Measurements from ENCODE around the gene TXNL4B.

TXNL4B gene
- total RNA-seq, result 15.7 to 28.2 (median 21.3) reads per million in 4 experiments

DNA sequence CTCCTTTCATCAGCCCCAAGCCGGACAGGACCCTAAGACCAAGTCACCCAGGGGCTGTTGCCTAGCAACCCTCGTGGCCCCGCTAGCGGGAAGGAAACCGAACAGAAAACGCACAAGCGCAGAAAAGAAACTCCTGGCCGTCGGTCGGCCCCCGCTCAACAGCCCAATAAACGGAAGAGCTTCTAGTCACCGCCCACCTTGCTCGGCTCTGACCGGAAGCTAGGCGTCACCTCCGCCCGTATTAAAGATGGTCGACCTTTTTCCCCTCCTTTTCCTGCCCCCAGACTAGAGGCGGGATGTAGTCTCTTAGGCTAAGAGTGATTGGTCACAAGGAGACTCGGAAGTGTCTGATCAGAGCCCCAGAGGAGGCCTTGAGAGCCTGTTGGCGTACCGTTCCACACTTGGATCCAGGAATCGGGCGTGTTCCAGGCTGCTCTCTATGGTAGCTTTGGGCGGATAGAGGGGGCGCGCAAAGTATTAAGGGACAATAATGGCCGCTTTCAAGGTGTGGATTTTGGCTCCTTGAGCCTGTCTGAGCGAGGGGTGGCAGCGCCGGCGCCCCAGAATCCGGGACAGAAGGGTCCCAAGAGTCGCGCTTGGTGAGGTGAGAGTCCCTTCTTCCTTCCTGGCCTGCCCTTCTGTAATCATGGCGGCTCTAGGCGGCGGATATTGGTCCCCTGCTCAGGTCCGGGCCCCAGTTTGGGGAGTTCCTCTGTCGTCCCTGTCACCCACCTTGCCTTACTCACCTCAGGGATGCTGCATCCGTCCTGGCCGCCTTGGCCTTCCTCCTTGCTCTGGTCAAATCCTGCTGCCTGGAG lies at the start of gene TXNL4B, which contains the start of gene DHX38:
TXNL4B (minus strand) TSS at position 173 of the 818 bp plus-strand sequence. CDS start 2,871 bp downstream, outside the sequence.
DHX38 (plus strand) TSS at position 400 of the 818 bp plus-strand sequence. CDS start 2,311 bp downstream, outside the sequence.
- peak; percentile 82 for DNase-seq

DNA sequence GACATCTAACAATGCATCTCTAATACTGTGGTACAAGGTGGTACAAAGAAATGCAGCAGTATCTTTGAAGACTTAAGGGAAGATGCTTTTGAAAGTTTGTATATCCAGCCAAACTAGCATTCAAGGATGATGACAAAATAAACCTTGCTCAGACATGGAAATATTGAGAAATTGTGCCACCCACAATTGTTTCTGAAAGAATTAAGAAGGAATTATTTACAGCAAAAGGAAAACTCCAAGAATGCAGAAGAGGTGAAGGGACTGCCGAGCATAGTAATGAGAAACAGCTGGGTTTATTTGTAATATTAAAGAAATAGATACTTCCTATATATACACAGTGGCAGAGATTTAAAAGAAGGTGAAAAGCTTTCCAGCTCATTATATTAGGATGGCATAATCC lies 49.1 kb upstream of the TXNL4B start:
- DNase-seq, result no peak

DNA sequence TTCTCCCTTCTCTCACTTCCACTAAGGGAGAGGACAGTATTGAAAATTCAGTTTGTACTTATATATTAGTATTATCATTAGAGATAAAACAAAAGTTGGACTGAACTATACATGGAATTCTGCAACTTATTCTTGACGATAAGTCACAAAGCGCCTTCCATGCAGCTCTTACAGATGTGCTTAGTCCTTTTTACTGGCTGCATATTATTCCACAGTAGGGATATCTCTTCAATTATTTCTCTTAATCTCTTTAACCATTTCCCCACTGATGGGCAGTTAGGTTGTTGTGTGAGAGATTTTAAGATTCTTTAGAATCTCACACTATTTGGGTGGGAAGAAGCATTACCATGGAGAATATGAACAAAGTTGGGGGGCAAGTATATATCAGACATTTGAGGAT lies 46.5 kb upstream of the TXNL4B start:
- no peak for DNase-seq

DNA sequence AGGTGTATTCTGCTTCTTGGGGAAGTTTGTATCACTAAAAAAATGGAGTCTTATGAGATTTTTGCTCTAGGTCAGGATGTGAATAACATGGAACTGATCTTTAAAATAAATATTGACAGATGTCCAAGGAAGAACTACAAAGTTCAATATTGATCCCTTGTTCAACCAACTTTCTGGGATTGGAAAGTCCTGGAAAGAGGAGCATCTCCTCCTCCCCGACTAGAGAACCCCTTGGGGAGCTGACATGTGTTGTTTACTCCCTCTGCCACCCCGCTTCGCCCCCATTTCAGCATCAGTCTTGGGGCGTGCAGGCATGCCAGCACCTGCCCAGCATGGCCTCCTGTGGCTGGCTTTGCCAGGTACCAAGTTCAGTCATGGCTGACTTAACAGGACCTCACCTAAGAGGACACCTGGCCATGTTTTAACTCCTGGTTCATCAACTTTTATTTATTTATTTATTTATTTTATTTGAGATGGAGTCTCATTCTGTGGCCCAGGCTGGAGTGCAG lies 44.7 kb upstream of the TXNL4B start:
- no peak for DNase-seq

DNA sequence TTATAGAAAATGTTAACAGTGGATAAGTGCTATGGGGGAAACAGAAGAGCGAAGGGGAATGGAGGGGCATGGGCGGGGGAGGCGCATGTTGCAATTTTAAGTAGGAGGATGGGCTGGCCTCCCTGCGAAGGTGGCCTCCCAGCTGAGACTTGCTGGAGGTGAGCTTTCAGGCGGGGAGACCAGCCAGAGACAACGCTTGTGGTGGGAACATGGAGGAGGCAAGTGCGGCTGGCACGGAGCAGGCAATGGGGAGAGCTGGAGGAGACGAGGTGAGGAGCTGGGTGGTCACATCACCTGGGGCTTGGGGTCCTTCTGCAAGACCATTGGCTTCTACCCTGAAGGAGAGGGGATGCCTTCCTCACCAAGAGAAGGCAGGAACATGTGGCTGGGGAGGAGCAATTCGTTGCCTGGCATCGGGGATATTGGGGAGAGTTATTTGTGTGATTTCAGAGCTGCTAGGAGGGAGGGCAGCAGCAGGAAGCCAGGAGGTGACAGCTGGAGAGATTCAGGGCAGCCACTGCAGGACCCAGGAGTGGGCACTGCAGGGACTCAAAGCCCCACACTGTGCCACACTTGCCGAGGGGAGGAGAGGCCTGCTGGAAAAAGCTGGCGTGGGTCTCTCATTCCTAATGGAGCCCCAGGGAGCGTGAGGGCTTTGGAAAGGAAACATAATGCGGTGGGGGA lies 44.1 kb upstream of the TXNL4B start:
- no peak for DNase-seq

DNA sequence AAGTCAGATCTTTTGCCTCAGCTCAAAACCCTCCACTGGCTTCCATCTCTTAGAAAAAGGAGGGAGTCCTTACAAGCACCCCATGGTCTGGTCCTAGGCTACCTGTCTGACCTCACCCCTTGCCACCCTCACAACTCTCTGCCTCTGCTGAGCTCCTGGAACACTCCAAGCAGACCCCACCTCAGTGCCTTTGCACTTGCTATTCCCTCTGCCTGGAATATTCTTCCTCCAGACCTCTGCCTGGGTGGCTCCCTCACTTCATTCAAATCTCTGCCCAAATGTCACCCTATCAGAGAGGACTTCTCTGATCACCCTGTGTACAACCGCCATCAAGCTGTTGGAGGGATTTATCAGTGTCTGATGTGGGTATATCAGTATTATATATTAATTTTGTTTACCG lies 41.1 kb upstream of the TXNL4B start:
- DNase-seq, result no peak

DNA sequence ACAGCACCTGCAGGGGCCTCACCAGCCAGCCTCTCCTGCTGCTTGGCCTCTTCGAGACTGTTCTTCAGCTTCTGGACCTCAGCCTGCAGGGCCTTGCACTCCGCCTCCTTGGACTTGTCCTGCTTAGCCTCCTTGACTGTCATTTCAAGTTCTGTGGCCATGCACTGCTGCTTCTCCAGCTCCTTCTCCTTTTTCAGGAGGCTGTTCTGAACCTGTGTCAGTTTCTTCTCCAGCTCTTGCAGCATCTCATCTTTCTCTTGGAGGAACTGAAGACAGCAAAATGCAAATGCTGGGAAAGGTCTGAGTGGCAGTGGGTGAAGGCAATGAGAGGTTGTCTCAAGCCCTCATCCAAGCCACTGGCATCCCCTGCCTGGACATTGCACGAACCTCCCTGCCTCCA lies 39.3 kb upstream of the TXNL4B start:
- no peak for DNase-seq

DNA sequence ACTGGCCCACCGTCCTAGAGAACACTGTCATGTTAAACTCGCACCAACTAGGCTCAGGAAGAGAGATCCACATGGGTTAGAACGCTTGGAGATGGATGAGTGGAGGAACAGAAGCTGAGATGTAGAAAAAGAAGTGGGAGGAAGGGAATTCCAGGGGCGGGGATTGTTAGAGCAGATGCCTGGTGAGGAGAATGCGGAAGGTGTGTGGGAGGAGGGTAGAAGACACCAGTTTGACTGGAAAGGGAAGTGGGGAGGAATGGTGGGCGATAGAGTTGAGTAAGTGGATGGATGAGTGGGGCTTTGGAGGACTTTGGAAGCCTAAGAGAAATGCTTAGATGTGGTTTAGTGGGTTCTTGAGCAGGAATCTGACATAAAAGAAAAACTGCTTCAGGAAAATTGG lies 37.6 kb upstream of the TXNL4B start:
- DNase-seq, result no peak

DNA sequence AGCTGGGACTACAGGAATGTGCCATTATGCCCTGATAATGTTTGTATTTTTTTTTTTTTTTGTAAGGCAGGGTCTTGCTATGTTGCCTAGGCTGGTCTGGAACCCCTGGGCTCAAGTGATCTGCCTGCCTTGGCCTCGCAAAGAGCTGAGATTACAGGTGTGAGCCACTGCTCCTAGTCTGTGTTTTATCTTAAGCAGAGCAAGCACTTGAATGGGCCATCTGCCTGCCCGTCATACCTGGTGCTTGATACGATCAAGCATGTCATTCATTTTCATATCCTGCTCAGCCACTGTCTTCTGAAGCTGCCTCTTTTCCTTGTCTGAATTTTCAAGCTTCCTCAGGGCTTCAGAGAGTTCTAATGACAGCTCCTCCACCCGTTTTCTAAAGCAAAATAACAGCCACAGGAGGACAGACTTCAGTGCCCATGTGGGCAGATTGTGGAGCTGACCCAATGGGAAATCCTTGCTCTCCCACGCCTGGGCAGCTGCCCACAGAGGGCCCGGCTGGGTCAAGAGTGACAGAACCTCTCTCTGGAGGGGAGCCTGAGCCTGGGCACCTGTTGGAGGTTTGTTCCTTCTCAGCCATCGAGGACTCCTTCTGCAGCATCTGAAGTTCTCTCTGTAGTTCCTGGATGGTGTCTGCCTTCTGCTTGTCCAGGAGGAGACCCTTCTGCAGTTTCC lies 36.7 kb upstream of the TXNL4B start:
- DNase-seq, result no peak

DNA sequence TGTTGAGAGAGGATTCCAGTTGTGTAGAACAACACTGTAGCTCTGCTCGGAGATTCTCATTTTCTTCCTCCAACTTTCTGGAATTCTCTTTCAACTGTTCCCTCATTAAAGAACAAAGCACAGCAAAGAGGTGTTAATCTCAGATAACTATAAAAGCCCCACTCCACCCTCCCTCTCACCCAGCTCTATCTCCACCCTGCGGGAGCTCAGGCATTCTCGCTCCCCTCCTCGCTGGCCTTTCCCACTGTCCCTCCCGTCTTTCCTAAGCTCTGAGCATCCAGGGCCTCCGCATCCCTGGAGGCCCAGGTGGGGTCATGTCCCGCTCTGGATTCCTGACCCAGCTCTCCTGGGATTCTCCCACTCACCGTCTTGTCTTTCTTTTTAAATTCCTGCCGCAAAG lies 35.3 kb upstream of the TXNL4B start:
- DNase-seq, result no peak

DNA sequence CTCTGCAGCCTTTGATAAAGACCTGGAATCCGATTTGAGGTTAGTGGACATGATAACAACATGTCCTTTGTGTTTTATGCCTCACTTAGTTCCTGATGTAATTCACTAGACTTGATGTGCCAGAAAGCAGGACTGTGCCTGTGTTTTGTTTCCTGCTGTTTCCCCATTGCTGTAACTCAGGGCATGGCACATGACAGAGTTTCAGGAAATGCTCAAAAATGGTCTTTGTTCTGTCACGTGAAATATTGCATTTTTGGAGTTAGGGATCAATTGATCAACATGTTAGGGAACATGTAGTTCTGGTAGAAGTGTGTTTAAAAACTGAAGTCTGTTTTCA lies 33.0 kb upstream of the TXNL4B start:
- DNase-seq, result no peak

DNA sequence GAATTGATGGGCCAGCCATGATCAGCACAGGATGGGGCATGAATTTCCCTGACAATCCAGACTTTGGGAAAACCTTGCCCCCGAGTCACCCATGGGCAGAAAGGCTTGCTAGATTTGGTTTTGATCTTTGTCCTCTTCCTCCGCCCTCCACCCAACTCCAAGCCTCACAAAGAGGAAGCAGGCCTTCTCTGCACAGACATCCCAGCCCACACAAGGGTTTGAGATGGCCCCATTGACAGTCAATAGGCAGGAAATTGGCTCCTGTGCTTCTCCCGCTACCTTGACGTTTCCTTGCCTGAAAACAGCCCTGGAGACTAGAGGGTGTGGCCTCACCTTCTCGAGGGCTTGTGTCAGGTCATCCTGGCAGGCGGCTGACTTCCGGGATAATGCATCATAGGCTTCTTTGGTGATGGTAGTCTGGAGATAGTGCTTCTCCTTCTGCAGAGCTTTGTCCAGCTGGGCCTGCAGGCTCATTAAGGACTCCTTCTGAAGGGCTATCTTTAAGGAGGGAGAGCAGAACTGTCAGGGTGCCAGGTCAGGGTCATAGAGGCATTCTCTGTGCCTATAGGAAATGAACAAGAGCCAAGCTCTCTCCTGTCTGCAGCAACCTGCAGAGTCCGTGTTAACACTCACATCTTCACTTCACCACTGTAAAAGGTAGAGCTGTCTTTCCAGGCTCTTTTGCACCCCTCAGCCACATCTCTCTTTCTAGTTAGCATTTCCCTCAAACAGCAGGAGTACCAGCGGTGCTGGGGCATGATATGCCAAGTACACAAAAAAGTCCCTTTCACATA lies 32.4 kb upstream of the TXNL4B start:
- no peak for DNase-seq

DNA sequence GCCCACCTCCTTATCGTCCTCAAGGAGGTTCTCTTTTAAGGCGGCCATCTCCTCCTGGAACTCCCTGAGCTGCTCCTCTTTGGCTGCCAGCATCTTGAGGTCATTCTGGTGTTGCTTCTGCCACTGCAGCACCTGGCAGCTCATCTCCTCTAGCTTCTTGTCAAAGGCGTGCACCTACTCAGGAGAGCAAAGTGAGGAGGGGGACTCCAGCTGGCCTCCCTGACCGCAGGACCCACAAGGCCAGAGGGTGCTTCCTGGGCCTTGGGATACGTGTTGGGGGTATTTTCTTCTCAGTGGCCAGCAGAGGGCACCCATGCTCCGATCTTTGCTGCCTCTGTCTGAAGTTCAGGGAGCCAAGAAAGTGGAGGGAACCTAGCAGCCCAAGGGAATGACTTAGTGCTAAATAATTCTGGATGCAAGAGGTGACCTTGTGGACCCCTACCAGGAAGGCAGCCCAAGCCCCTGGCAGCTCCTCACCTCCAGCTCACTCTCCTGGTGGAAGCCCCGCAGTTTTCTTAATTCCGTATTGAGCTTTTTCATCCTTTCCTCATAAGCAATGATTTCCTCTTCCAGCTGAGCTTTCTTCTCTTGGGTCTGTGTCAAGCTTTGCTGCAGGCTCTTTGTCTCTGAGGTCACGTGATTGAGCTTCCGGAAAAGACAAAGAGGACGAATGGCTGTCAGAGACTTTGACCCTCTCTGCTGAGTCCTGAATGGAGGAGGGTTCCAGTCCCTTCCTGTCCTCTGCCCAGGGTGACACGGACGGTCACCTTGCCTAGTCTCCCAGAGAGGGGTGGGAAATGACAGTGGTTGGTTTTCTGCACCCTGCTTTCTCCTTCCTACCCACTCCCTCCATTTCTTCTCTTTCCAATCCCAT lies 31.6 kb upstream of the TXNL4B start:
- DNase-seq, result peak; percentile 25

DNA sequence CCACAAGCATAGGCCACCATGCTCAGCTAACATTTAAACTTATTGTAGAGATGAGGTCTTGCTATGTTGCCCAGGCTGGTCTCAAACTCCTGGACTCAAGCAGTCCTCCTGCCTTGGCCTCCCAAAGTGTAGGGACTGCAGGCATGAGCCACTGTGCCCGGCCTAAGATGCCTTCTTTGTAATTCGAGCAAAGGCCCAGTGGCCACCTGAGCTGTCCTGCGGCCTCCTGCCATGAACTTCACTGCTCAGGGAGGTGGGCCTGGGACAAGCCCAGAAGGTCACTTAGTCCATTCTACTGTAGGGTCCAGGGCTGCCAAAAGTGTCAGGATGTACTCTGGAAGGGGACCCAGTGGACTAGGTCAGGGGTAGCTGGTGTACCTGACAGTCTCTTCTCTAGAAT lies 30.7 kb upstream of the TXNL4B start:
- no peak for DNase-seq

DNA sequence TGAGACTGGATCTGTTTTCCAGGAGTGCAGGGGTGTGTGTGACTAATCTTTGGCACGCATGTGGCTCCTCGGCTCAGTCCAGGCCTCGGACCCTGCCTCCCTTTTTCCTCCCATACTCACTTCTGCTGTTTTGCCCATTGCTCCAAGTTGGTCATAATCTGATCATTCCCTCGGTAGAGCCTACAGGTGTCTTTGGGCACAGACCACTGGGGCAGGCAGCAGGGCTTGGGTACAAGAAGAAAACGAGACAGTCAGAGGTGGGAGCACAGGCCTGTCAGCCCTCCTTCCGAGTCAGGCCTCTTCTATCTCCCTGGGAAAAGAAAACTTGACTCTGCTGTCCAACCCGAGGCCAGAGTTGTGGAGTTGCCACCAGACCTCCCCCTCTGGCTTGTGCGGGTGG lies 30.0 kb upstream of the TXNL4B start:
- DNase-seq, result no peak

DNA sequence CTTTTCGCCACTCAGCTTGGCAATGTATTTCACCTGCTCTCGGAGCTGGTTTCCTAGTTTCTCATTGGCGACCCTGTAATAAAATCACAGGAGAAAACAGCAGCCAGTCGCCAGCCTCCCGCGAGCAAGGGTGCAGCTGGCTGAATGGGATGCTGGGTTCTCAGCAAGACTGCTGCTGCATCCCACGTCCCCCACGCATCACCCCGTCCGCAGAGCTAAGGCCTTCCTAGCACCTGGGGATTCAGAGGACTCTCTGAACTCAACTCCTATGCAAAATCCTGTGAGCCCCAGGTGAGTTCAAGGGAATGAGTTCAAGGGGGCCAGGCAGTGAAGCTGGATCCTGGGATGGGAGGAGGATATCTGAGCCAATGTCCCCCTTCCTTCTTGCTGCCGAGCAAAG lies 29.5 kb upstream of the TXNL4B start:
- DNase-seq, result no peak

DNA sequence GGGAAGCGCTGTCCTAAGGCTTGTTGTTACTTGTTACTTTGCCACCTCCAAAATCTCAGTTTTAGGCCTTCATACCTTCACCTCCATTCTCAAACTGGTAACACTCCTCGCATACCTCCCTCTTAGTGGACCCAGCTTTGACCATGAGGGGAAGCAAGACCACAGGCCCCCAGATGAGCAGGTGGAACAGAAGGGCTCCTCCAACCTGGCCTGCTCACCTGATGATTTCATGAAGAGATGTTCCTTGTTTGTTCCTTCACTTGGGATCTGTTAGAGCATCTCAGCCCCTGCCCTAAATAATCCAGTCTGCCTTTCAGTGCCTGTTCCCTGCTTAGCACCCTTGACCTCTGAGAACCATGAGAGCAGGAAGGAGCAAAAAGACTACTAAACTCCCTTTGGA lies 28.9 kb upstream of the TXNL4B start:
- DNase-seq, result no peak

DNA sequence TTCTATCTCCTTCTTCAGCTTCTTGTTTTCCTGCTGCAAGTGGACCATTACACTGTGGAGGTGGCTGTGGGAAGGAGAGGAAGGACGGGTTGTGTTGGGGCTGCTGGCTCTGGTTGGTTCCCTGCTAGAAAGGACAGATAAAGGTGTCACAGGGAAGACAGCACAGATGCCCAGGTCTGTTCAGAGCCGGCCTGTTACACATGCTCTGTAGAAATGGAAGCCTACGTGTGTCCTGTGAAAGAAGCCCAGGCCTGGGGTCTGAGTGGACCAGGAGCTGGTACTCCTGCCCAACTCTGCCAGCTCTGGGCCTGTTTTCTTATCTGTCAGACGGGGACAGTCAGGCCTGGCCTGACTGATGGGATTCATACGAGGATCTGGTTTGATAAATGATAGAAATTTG lies 26.6 kb upstream of the TXNL4B start:
- no peak for DNase-seq

DNA sequence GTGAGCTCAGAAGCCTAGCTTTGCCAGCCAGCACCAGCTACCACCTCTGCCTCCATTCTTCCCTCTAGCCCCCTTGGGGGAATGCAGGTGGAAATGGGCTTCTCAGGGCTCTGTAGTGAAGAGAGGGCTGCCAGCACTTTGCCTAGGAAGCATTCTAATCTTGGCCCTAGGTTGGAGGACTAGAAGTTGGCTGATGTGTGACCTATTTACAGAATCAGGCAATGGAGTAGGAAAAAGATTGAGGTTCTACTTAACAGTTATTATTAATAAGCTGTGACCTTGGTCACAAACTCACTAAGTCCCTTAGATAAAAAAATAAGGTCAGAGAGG lies 20.2 kb upstream of the TXNL4B start:
- no peak for DNase-seq

DNA sequence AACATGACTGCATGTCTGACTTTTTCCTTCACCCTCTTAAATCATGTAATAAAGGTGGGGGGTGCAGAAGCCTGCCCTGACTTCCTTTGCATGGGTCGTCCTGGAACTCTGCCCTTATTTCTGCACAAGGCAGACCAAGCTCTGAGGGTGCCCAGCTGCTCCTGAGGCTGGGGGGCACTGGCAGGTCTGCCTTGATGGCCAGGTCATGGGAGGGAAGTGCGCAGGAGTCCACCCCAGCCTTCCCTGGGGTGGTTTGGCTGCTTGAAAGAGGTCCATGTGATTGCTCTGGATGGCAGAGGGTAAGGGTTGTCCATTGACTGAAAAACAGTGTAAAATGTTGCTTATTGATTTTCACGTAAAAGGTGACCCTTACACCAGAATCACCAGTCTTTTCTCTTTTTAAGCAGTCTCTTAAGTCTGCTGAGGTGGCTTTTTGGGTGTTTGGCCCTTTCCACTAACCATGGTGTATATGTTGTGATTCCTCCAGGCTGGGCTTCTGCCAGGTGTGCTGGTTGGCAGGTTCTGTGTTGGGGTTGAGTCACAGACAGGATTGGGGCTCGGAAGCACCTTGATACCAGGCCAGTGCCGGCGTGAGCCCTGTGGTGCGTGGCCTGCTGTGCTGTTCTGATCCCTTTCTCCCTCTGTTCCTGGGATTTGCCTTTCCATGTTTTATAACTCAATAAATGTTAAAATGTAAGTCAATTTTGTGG lies 19.6 kb upstream of the TXNL4B start:
- DNase-seq, result no peak

DNA sequence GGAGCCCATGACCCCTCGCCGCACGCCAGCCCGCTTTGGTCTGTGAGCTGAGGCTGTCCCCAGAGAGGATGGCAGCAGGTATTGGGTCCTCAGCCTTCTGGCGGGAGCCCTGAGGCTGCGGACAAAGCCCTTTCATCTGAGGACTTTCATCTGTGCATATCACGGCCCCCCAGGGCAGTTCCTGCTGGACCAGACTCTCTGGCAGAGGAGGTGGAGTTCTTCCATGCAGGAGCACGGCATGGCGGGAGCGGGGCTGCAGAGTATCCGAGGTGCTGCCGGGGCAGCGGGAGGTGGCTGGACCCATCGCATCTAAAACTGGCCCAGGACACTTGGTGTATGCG lies 19.0 kb upstream of the TXNL4B start:
- no peak for DNase-seq

Measured in effector CD8-positive, alpha-beta T cell (primary cell).